K562 (cell line): ENCODE results near the gene TMTC4. TPM values are rescaled to one million over a fixed set of nuclear protein-coding genes. Genes with fewer than 3 reads are reported as not detected.

Experiments used
- ATAC-seq: fragments of 200-7000 bp; cut with Tn5 transposase; 3 replicates; pipeline ENCODE4 v1.9.1; 2020; ENCODE audit warnings: moderate library complexity
- BruUV-seq: library from RNA; stranded (reverse); fragments of 400-500 nt; replicated peaks from 2 replicates; lab custom pipeline; 2021; lab: Mats Ljungman, UMichigan
- CTCF ChIA-PET: fragments of 300-600 bp; formaldehyde crosslinking; extraction: SDS; loops from one replicate; lab custom pipeline; 2021; ENCODE audit warnings: low intra/inter-chr PET ratio; lab: Yijun Ruan, JAX
- POLR2A ChIA-PET: fragments of 300-600, 350-650 bp; sonication (Branson Sonifier 250); formaldehyde crosslinking; extraction: SDS; loops from one replicate; lab custom pipeline; 2021; ENCODE audit warnings: antibody characterized with exemption, inconsistent platforms; lab: Yijun Ruan, JAX
- DNase-seq, 4 experiments: peaks; one replicate each; pipeline versions ENCODE4 v3.0.0 to v3.0.0-alpha.2; 2011 to 2018; ENCODE audit warnings: low spot score in 3 of 4, mixed read lengths in 3 of 4; ENCODE audit errors: extremely low read depth in 1 of 4
- FAIRE-seq: peaks from 2 replicates; lab custom pipeline; 2011; peaks lifted over from hg19 to GRCh38; lab: Jason Lieb, UNC
- H2AFZ ChIP-seq: 2 replicates; pipeline ENCODE4 v1.6.0; 2011; ENCODE audit warnings: low read depth, low read length, control low read depth, inconsistent platforms
- H3K27ac ChIP-seq: fragments of 200-600 bp; 3 replicates; pipeline ENCODE4 v1.8.0; 2011; ENCODE audit warnings: low read depth, mild to moderate bottlenecking, control low read depth, inconsistent platforms, low read length, moderate library complexity, mixed read lengths; ENCODE audit errors: extremely low read depth
- H3K27me3 ChIP-seq, 2 experiments: fragments of 300-600 bp in 1 of 2; 2 replicates in 1 of 2; 3 replicates in 1 of 2; pipeline versions ENCODE4 v1.6.0 to v1.8.0; 2011; ENCODE audit warnings: inconsistent platforms in 2 of 2, low read length in 2 of 2, mild to moderate bottlenecking in 1 of 2, mixed read lengths in 1 of 2, moderate library complexity in 1 of 2; ENCODE audit not compliant: control insufficient read depth in 2 of 2, insufficient read depth in 2 of 2
- H3K36me3 ChIP-seq: fragments of 300-600 bp; 3 replicates; pipeline ENCODE4 v1.8.0; 2011; ENCODE audit warnings: mild to moderate bottlenecking, low read length, inconsistent platforms; ENCODE audit not compliant: control insufficient read depth, insufficient read depth
- H3K4me1 ChIP-seq, 2 experiments: fragments of 200-600 bp in 1 of 2; replicated peaks in 1 of 2; 2 replicates in 1 of 2; 3 replicates in 1 of 2; pipeline versions ENCODE4 v1.5.1 to v1.8.0; 2011; ENCODE audit warnings: inconsistent platforms in 2 of 2, low read length in 2 of 2, mild to moderate bottlenecking in 1 of 2, mixed read lengths in 1 of 2, moderate library complexity in 1 of 2; ENCODE audit not compliant: control insufficient read depth in 2 of 2, insufficient read depth in 2 of 2
- H3K4me2 ChIP-seq: 2 replicates; pipeline ENCODE4 v1.6.1; 2011; ENCODE audit warnings: low read length, control low read depth, inconsistent platforms, mixed read lengths; ENCODE audit not compliant: insufficient read depth
- H3K4me3 ChIP-seq: fragments of 200-600 bp; sonication (generic), shearing (Covaris generic); 2 replicates; pipeline ENCODE4 v1.5.1; 2016; ENCODE audit warnings: control low read depth, inconsistent platforms
- H3K79me2 ChIP-seq: fragments of 200-600 bp; 3 replicates; pipeline ENCODE4 v1.8.0; 2011; ENCODE audit warnings: low read length, inconsistent platforms; ENCODE audit not compliant: control insufficient read depth, insufficient read depth
- H3K9ac ChIP-seq, 2 experiments: 2 replicates each; pipeline versions ENCODE4 v1.6.0 to v1.6.1; 2011; ENCODE audit warnings: low read depth in 2 of 2, low read length in 2 of 2, control low read depth in 1 of 2, inconsistent platforms in 1 of 2, mild to moderate bottlenecking in 1 of 2, mixed read lengths in 1 of 2; ENCODE audit not compliant: insufficient read depth in 1 of 2
- H3K9me1 ChIP-seq: one replicate; pipeline ENCODE4 v1.6.0; 2011; ENCODE audit warnings: inconsistent platforms, mild to moderate bottlenecking, low read length, moderate library complexity; ENCODE audit not compliant: control insufficient read depth, insufficient read depth
- H3K9me3 ChIP-seq: replicated peaks from 2 replicates; pipeline ENCODE4 v1.5.1; 2011; ENCODE audit warnings: low read depth, low read length, inconsistent platforms; ENCODE audit not compliant: control insufficient read depth, insufficient read depth
- H4K20me1 ChIP-seq: replicated peaks from 2 replicates; pipeline ENCODE4 v1.6.1; 2011; ENCODE audit warnings: low read length, inconsistent platforms, mixed read lengths; ENCODE audit not compliant: control insufficient read depth, insufficient read depth
- SRSF7 ChIP-seq: fragments of 200-400 bp; formaldehyde crosslinking; optimal IDR thresholded peaks from 2 replicates; pipeline ENCODE3; 2017; ENCODE audit warnings: mild to moderate bottlenecking, low read depth, low read length
- U2AF1 ChIP-seq: fragments of 200-400 bp; formaldehyde crosslinking; optimal IDR thresholded peaks from 2 replicates; pipeline ENCODE3; 2017; ENCODE audit warnings: mild to moderate bottlenecking, low read depth, low read length, moderate library complexity
- ZNF175 ChIP-seq: fragments of 200-800 bp; sonication (Bioruptor generic); IDR thresholded peaks from 2 replicates; pipeline ENCODE4 v1.6.1; 2016; ENCODE audit warnings: low read depth, mild to moderate bottlenecking, missing genetic modification characterization, missing compliant biosample characterization
- ZNF316 ChIP-seq: fragments of 450-650 bp; IDR thresholded peaks from 2 replicates; pipeline ENCODE4 v1.6.1; 2016
- WGBS: fragments of 100-300 bp; shearing (Covaris generic); methylation state at CpG from one replicate; pipeline ENCODE4 v1.1.6; 2016; ENCODE audit warnings: low coverage, mixed read lengths; ENCODE audit not compliant: insufficient coverage; ENCODE audit errors: missing lambda C conversion rate; 5-methylcytosine and 5-hydroxymethylcytosine counted together
- in situ Hi-C: fragments of 300-500 bp; cut with MboI; formaldehyde crosslinking; loops from 4 replicates; pipeline ENCODE4 v1.15.0; 2018; ENCODE audit warnings: inconsistent platforms, mixed read lengths
- intact Hi-C: fragments of 100-400 bp; cut with micrococcal nuclease; formaldehyde crosslinking; loops from 2 replicates; pipeline ENCODE4 v1.14.2; 2022
- polyA plus RNA-seq, 8 experiments: library from polyadenylated mRNA; depleted of rRNA in 4 of 8; stranded (reverse) in 5 of 8; unstranded in 3 of 8; fragments of >200 nt; fragmentation: Nextera tagmentation in 2 of 8; fragmentation: Illumina TruSeq in 1 of 8; extraction: Ambion mirVana in 2 of 8; extraction: Trizol in 1 of 8; gene quantifications; 2 replicates each; pipeline versions ENCODE4 v1.2.1 to v1.2.3, GENCODE V29; 2011 to 2014; ENCODE audit warnings: inconsistent platforms in 1 of 8, missing spikeins in 1 of 8
- total RNA-seq, 7 experiments: library from RNA; depleted of rRNA in 6 of 7; stranded (reverse); fragments of >200 nt in 6 of 7; fragmentation: Illumina TruSeq in 2 of 7; extraction: Trizol in 2 of 7; gene quantifications; 2 replicates each; pipeline versions ENCODE4 v1.2.1 to v1.2.3, GENCODE V29; 2011 to 2021; ENCODE audit warnings: low replicate concordance in 1 of 7
- TF ChIP-seq, protein P1 (sequence below): fragments of 250-450 bp; sonication (Bioruptor Pico); IDR thresholded peaks from 2 replicates; pipeline ENCODE4 v1.4.0; 2020

Gene TMTC4
- total and polyA plus RNA-seq, 9 of the 15 experiments (the other 6 are each of a cell fraction or from before 2014, with no cell fraction given) = 3.5 to 16.7 (median 11.8) TPM

GRCh38 chr13:100714478-100714877, 39.9 kb upstream of the TMTC4 start:
- Histone ChIP-seq H3K27ac (no peak overlapping the region), H3K79me2 (no peaks in the 10 kb centered on the region), H2AFZ (no peak overlapping the region), H3K9me3 (no peaks in the 10 kb centered on the region), H3K4me2 (no peak overlapping the region), H3K9me1 (no peaks in the 10 kb centered on the region), H3K27me3 (0 out of 5 replicates have a peak, but pooled peaks cover 0 to 3% of the 10 kb centered on the region in 2 experiments), H4K20me1 (no peaks in the 10 kb centered on the region), H3K36me3 (no peaks in the 10 kb centered on the region), H3K9ac (no peak overlapping the region), H3K4me1 (no peaks in the 10 kb centered on the region), H3K4me3 (no peak overlapping the region)
- ATAC-seq (no peak), FAIRE-seq (no peak), DNase-seq (no peak)
- TF ChIP-seq, protein P1, sequence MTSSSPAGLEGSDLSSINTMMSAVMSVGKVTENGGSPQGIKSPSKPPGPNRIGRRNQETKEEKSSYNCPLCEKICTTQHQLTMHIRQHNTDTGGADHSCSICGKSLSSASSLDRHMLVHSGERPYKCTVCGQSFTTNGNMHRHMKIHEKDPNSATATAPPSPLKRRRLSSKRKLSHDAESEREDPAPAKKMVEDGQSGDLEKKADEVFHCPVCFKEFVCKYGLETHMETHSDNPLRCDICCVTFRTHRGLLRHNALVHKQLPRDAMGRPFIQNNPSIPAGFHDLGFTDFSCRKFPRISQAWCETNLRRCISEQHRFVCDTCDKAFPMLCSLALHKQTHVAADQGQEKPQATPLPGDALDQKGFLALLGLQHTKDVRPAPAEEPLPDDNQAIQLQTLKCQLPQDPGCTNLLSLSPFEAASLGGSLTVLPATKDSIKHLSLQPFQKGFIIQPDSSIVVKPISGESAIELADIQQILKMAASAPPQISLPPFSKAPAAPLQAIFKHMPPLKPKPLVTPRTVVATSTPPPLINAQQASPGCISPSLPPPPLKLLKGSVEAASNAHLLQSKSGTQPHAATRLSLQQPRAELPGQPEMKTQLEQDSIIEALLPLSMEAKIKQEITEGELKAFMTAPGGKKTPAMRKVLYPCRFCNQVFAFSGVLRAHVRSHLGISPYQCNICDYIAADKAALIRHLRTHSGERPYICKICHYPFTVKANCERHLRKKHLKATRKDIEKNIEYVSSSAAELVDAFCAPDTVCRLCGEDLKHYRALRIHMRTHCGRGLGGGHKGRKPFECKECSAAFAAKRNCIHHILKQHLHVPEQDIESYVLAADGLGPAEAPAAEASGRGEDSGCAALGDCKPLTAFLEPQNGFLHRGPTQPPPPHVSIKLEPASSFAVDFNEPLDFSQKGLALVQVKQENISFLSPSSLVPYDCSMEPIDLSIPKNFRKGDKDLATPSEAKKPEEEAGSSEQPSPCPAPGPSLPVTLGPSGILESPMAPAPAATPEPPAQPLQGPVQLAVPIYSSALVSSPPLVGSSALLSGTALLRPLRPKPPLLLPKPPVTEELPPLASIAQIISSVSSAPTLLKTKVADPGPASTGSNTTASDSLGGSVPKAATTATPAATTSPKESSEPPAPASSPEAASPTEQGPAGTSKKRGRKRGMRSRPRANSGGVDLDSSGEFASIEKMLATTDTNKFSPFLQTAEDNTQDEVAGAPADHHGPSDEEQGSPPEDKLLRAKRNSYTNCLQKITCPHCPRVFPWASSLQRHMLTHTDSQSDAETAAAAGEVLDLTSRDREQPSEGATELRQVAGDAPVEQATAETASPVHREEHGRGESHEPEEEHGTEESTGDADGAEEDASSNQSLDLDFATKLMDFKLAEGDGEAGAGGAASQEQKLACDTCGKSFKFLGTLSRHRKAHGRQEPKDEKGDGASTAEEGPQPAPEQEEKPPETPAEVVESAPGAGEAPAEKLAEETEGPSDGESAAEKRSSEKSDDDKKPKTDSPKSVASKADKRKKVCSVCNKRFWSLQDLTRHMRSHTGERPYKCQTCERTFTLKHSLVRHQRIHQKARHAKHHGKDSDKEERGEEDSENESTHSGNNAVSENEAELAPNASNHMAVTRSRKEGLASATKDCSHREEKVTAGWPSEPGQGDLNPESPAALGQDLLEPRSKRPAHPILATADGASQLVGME (CRISPR knock-in tag) = no peak
- TF ChIP-seq U2AF1 (no peak), ZNF175 (no peak), ZNF316 (no peak), SRSF7 (no peak)
- 0% methylated on average over 2 of the region's 2 CpGs for WGBS
- in situ Hi-C loops = no loop called here
- intact Hi-C loops = no loop called here
- no TSS peak for BruUV-seq
- POLR2A ChIA-PET = interaction anchor here (0.6 kb wide), 1 partner anchor 674 kb away, joined by 3 read pairs; no protein-coding TSS in a partner anchor
- CTCF ChIA-PET = no interaction called here
